ENCODE measurements around the gene TRMT112. TPM values are rescaled to one million over a fixed set of nuclear protein-coding genes. Genes with fewer than 3 reads are reported as not detected.

The TRMT112 gene
- total RNA-seq, 3 donors from 2014 or later: 48.5 to 122 (median 63.5) TPM

DNA sequence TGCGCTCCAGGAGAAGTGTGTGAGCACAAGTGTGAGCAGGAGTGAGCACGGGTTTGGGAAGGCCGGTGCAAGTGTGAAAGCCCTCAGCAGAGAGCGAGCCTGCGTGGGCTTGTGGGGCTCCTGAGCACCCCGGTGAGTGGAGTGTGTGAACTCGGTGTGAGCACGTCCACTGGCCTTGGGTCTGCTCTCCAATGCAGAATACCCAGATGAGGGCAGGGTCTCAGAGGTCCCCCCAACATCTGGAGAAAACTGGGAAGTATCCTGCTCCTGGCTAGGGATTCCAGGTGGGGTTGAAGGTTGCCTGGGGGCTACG lies 10.8 kb downstream of the TRMT112 start:
- Histone ChIP-seq H3K36me3 (ENCODE audit: low read depth) (no peaks in the 10 kb centered on the region), H3K9me3 (no peaks in the 10 kb centered on the region), H3K4me1 (ENCODE audit: low read depth) (peaks cover 24% of the 10 kb centered on the region), H3K4me3 (peak overlapping the region; percentile 78)
- TF ChIP-seq, protein P1, sequence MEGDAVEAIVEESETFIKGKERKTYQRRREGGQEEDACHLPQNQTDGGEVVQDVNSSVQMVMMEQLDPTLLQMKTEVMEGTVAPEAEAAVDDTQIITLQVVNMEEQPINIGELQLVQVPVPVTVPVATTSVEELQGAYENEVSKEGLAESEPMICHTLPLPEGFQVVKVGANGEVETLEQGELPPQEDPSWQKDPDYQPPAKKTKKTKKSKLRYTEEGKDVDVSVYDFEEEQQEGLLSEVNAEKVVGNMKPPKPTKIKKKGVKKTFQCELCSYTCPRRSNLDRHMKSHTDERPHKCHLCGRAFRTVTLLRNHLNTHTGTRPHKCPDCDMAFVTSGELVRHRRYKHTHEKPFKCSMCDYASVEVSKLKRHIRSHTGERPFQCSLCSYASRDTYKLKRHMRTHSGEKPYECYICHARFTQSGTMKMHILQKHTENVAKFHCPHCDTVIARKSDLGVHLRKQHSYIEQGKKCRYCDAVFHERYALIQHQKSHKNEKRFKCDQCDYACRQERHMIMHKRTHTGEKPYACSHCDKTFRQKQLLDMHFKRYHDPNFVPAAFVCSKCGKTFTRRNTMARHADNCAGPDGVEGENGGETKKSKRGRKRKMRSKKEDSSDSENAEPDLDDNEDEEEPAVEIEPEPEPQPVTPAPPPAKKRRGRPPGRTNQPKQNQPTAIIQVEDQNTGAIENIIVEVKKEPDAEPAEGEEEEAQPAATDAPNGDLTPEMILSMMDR (IDR thresholded peaks at IDR 0.05): no peak
- ATAC-seq (no peak), DNase-seq (no peak)
- intact Hi-C loops (cut with DNase I, micrococcal nuclease): loop anchor here in 1 of 2 donors (10.0 kb wide), 1 partner anchor 102 kb away; the partner anchor contains the start of gene FERMT3

DNA sequence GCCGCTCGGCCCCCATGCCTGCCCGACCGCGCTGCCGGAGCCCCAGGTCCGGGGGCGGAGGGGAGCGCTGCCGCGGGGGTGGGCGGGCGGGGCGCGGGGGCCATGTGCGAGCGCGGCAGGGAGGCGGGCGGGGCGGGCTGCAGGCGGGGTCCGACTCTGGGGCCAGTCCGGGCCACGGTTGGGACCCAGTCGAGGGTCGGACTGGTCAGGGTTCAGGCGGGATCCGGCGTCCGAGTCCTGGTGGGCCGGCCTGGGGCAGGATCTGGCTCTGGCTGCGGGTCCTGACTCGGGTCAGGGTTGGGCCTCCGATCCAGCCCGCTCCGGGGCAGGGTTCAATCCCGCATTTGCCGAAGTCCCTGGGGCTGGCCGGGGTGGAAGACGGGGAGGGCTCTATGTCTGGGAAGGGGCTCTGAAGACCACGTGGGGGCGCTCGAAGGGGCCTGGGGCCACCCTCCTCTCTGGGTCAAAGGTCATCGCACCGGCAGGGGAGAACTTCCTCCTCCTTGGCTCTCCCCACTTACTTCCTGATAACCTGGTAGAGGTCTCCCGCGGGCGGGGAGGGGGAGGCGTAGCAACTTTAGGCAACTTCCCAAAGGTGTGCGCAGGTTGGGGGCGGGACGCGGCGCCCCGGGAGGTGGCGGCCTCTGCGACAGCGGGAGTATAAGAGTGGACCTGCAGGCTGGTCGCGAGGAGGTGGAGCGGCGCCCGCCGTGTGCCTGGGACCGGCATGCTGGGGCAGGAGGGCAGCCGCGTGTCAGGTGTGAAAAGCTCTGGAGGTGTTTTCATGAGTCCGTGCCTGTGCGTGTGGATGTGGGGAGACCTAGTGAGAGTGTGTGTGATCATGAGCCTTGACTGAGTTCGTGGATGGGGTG lies 11.4 kb downstream of the TRMT112 start:
- ATAC-seq (peak; percentile 51), DNase-seq (peak; percentile 89 to 94 (median 90))
- Histone ChIP-seq H3K36me3 (ENCODE audit: low read depth) (no peaks in the 10 kb centered on the region), H3K9me3 (no peaks in the 10 kb centered on the region), H3K4me3 (peak overlapping the region; percentile 78), H3K4me1 (ENCODE audit: low read depth) (peaks cover 27% of the 10 kb centered on the region)
- TF ChIP-seq, protein P1 (IDR thresholded peaks at IDR 0.05): peak; percentile 22
- intact Hi-C loops (cut with DNase I, micrococcal nuclease): loop anchor here in 1 of 2 donors (10.0 kb wide), 1 partner anchor 101 kb away; the partner anchor contains the start of gene FERMT3

DNA sequence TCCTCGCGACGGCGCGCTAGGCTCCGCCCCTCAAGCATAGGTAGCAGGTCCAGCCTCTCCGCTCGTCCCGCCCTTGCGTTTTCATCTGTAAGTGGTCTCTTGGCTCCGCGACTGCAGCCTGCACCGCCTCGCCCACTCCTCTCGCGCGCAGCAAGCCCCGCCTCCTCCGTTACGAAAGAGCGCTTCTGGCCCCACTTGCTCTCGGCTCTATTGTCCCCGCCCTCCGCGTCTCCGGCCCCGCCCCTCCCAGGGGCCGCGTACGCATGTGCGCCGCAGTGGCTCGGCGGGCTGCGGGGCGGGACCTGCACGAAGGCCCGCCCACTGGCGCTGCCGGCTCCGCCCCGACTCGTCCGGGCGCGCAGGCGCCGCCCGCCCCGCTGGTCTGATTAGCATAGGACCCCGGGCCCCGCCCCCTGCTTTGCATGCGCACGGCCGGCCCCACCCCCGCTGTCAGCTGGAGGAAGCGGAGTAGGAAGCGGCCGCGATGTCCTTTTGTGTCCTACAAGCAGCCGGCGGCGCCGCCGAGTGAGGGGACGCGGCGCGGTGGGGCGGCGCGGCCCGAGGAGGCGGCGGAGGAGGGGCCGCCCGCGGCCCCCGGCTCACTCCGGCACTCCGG lies 12.2 kb downstream of the TRMT112 start, which contains the start of gene ESRRA:
Gene ESRRA (plus strand): TSS at position 450 of the 616 bp plus-strand sequence. CDS start 1,656 bp downstream, outside the sequence.
- Histone ChIP-seq H3K4me1 (ENCODE audit: low read depth) (peaks cover 34% of the 10 kb centered on the region), H3K36me3 (ENCODE audit: low read depth) (no peaks in the 10 kb centered on the region), H3K9me3 (no peaks in the 10 kb centered on the region), H3K4me3 (peak within 1 kb of the TSS; percentile 78)
- ATAC-seq: peak; percentile 84
- intact Hi-C loops (cut with DNase I, micrococcal nuclease): loop anchor here in 1 of 2 donors (10.0 kb wide), 1 partner anchor 100 kb away; the partner anchor contains the start of gene FERMT3
- DNase-seq: peak; percentile 100
- TF ChIP-seq, protein P1 (IDR thresholded peaks at IDR 0.05): peak; percentile 18

DNA sequence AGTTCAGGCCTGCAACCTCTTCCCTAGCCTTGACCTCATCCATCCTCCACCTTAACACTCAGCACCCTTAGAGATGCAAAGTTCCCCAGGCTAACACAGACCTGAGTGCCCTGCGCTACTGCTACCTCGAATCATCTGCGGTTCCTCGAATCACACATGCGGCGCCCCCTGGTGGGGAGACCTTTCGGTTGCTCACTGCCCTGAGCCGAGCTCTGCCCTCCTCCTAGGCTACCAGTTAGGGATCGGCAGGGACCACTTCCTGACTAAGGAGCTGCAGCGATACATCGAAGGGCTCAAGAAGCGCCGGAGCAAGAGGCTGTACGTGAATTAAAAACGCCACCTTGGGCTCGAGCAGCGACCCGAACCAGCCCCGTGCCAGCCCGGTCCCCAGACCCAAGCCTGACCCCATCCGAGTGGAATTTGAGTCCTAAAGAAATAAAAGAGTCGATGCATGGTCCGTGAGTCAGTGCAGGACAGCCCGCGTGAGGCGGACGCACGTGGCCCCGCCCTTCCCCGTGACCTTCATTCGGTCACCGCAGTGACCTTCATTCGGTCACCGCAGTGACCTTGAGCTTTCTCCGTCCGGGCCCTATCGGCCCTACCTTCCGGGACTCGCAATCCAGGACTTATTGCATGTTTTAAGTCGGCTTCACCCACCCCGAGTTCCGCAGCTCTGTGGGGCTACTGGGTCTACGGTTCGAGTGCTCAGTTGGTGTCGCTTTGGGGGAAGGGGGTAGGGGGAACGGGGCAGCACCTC lies 12.9 kb downstream of the TRMT112 start:
- intact Hi-C loops (cut with DNase I, micrococcal nuclease): loop anchor here (5.0 to 10.0 kb wide), 2 partner anchors 97 to 100 kb away; partner anchors contain the start of gene FERMT3 (in 2 of the 2)
- H3K4me3 ChIP-seq: peak overlapping the region; percentile 78
- H3K9me3 ChIP-seq: no peaks in the 10 kb centered on the region
- H3K4me1 ChIP-seq (ENCODE audit: low read depth): peaks cover 41% of the 10 kb centered on the region
- TF ChIP-seq, protein P1 (IDR thresholded peaks at IDR 0.05): peak; percentile 80
- H3K36me3 ChIP-seq (ENCODE audit: low read depth): no peaks in the 10 kb centered on the region
- ATAC-seq (peak; percentile 55), DNase-seq (peak; percentile 96 to 100 (median 97))

DNA sequence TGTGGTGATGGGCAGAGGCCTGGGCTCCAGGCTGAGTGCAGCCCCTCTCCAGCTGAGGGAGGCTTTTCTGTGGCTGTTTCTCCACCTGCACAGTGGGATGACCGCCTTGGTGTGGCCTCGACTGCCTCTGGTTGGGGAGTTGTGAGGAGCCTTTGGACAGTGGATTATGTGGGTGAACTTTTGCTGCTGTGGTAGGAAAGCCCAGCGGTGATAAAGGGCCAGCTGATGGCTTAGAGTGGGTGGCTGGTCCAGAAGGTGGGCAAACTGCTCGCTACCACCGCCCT lies 13.4 kb downstream of the TRMT112 start:
- DNase-seq (peak in 2 of 3 donors; percentile 47 to 58), ATAC-seq (no peak)
- H3K36me3 ChIP-seq (ENCODE audit: low read depth): no peaks in the 10 kb centered on the region
- intact Hi-C loops (cut with DNase I, micrococcal nuclease): loop anchor here (5.0 to 10.0 kb wide), 2 partner anchors 97 to 99 kb away; partner anchors contain the start of gene FERMT3 (in 2 of the 2)
- no peak overlapping the region for H3K4me3 ChIP-seq
- TF ChIP-seq, protein P1 (IDR thresholded peaks at IDR 0.05): no peak
- peaks cover 46% of the 10 kb centered on the region for H3K4me1 ChIP-seq (ENCODE audit: low read depth)
- no peaks in the 10 kb centered on the region for H3K9me3 ChIP-seq

All from mucosa of descending colon (tissue), 3 donors.